PC-9 (cell line): Measurements from ENCODE around the gene ACTG1. TPM values are rescaled to one million over a fixed set of nuclear protein-coding genes. Genes with fewer than 3 reads are reported as not detected.

Experiments
- BruUV-seq: library from RNA; stranded (reverse); fragments of 400-500 nt; replicated peaks from 2 replicates; lab custom pipeline; 2021; lab: Mats Ljungman, UMichigan
- CTCF ChIA-PET: fragments of 300-600 bp; sonication (Branson Sonifier 250); formaldehyde crosslinking; loops from one replicate; lab custom pipeline; 2022; ENCODE audit warnings: antibody characterized with exemption; lab: Charles Lee
- POLR2A ChIA-PET: fragments of 300-600 bp; sonication (Branson Sonifier 250); formaldehyde crosslinking; loops from one replicate; lab custom pipeline; 2022; ENCODE audit warnings: antibody characterized with exemption; ENCODE audit not compliant: unreplicated experiment; lab: Charles Lee
- DNase-seq, 2 experiments: peaks; one replicate each; pipeline versions ENCODE4 v3.0.0 to v3.0.0-alpha.2; 2015 to 2022; ENCODE audit warnings: mixed read lengths in 1 of 2
- H2AFZ ChIP-seq: fragments of 200-600 bp; sonication (generic); 2 replicates; pipeline ENCODE4 v1.8.1; 2017; ENCODE audit warnings: antibody characterized with exemption
- H3F3A ChIP-seq: fragments of 200-600 bp; sonication (generic); 2 replicates; pipeline ENCODE4 v1.8.1; 2017; ENCODE audit warnings: antibody characterized with exemption, mild to moderate bottlenecking, low read depth; ENCODE audit not compliant: insufficient read depth
- H3K27ac ChIP-seq: fragments of 200-600 bp; sonication (generic); 2 replicates; pipeline ENCODE4 v1.6.1; 2016; ENCODE audit warnings: mixed run types
- H3K27me3 ChIP-seq: fragments of 200-600 bp; sonication (generic); 2 replicates; pipeline ENCODE4 v1.6.1; 2016; ENCODE audit warnings: low read depth, mixed run types; ENCODE audit not compliant: insufficient read depth
- H3K36me3 ChIP-seq: fragments of 200-600 bp; sonication (generic); 2 replicates; pipeline ENCODE4 v1.6.1; 2016; ENCODE audit warnings: low read depth, mixed run types
- H3K4me1 ChIP-seq: fragments of 200-600 bp; sonication (generic); replicated peaks from 2 replicates; pipeline ENCODE4 v1.6.1; 2016; ENCODE audit warnings: mixed run types; ENCODE audit not compliant: insufficient read depth
- H3K4me2 ChIP-seq: fragments of 200-600 bp; sonication (generic); 2 replicates; pipeline ENCODE4 v1.6.1; 2017; ENCODE audit warnings: mixed run types
- H3K4me3 ChIP-seq: fragments of 200-600 bp; sonication (generic); 2 replicates; pipeline ENCODE4 v1.6.1; 2016; ENCODE audit warnings: mixed run types
- H3K79me2 ChIP-seq: fragments of 200-600 bp; sonication (generic); 2 replicates; pipeline ENCODE4 v1.6.1; 2017; ENCODE audit warnings: low read depth, mixed run types
- H3K9me2 ChIP-seq: fragments of 200-600 bp; sonication (generic); 2 replicates; pipeline ENCODE4 v1.8.1; 2017; ENCODE audit warnings: mild to moderate bottlenecking; ENCODE audit not compliant: insufficient read depth
- H3K9me3 ChIP-seq: fragments of 200-600 bp; sonication (generic); 2 replicates; pipeline ENCODE4 v1.8.1; 2016; ENCODE audit warnings: low read depth; ENCODE audit not compliant: insufficient read depth
- H4K20me1 ChIP-seq: fragments of 200-600 bp; sonication (generic); 2 replicates; pipeline ENCODE4 v1.8.1; 2017; ENCODE audit not compliant: insufficient read depth
- EZH2 ChIP-seq: fragments of 200-600 bp; sonication (generic); IDR thresholded peaks from 2 replicates; pipeline ENCODE4 v1.8.0; 2017; ENCODE audit warnings: antibody characterized with exemption, low read depth
- intact Hi-C: fragments of 100-400 bp; cut with micrococcal nuclease; formaldehyde crosslinking; loops from one replicate; pipeline ENCODE4 v1.10.0; 2022; ENCODE audit not compliant: unreplicated experiment
- total RNA-seq: library from RNA; stranded (reverse); gene quantifications from 2 replicates; pipeline ENCODE4 v1.2.3, GENCODE V29; 2021
- TF ChIP-seq, protein P1 (sequence below): fragments of 200-600 bp; sonication (generic); conservative IDR thresholded peaks from 2 replicates; pipeline ENCODE4 v1.6.1; 2017; ENCODE audit warnings: mixed run types, antibody characterized with exemption, mild to moderate bottlenecking, moderate library complexity

The ACTG1 gene
- total RNA-seq, 1 experiment from 2014 or later: 3,629 TPM

DNA sequence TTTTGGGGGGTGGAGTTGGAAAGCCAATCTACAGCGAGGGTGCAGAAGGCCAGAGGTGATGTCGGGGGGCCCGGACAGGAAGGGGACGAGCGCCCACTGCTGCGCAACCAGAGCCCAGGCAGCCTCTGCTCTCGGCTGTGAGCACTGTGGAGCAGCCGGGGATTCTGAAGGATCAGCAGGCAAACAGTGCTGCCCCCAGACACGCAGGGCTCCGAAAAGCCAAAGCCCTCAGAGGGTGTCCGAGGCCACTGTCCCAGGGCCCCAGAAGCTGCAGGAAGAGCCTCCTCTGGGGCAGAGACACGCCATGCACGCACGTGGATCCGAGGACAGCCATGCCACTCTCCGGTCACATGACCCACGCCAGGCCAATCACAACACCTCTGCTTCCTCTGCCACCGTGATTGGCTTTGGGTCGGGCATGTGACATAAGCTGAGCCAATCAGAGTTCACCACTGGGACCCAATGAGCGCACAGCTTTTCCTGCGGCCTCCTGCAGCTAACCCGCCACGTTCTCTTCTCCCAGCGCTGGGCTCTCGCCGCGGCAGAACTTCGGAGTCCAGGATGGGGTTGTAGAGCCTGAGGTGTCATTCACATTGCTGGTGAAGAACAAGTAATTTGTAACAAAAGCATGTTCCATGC is 40.7 kb downstream of the ACTG1 start:
- Histone ChIP-seq H3K9me2 (no peaks in the 10 kb centered on the region), H3K36me3 (no peaks in the 10 kb centered on the region), H3K79me2 (no peaks in the 10 kb centered on the region), H3K27me3 (no peaks in the 10 kb centered on the region), H3F3A (no peaks in the 10 kb centered on the region), H3K9me3 (no peaks in the 10 kb centered on the region), H3K4me2 (no peak overlapping the region), H3K4me3 (no peak overlapping the region), H4K20me1 (no peaks in the 10 kb centered on the region), H3K27ac (no peak overlapping the region), H2AFZ (no peak overlapping the region), H3K4me1 (no peaks in the 10 kb centered on the region)
- no peak for DNase-seq
- POLR2A ChIA-PET: interaction anchor here (0.7 kb wide), 1 partner anchor 68 kb away, joined by 3 read pairs; no protein-coding TSS in a partner anchor
- TF ChIP-seq, protein P1, sequence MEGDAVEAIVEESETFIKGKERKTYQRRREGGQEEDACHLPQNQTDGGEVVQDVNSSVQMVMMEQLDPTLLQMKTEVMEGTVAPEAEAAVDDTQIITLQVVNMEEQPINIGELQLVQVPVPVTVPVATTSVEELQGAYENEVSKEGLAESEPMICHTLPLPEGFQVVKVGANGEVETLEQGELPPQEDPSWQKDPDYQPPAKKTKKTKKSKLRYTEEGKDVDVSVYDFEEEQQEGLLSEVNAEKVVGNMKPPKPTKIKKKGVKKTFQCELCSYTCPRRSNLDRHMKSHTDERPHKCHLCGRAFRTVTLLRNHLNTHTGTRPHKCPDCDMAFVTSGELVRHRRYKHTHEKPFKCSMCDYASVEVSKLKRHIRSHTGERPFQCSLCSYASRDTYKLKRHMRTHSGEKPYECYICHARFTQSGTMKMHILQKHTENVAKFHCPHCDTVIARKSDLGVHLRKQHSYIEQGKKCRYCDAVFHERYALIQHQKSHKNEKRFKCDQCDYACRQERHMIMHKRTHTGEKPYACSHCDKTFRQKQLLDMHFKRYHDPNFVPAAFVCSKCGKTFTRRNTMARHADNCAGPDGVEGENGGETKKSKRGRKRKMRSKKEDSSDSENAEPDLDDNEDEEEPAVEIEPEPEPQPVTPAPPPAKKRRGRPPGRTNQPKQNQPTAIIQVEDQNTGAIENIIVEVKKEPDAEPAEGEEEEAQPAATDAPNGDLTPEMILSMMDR: no peak
- no peak for TF ChIP-seq EZH2
- intact Hi-C loops: no loop called here
- CTCF ChIA-PET: no interaction called here
- BruUV-seq: no TSS peak

DNA sequence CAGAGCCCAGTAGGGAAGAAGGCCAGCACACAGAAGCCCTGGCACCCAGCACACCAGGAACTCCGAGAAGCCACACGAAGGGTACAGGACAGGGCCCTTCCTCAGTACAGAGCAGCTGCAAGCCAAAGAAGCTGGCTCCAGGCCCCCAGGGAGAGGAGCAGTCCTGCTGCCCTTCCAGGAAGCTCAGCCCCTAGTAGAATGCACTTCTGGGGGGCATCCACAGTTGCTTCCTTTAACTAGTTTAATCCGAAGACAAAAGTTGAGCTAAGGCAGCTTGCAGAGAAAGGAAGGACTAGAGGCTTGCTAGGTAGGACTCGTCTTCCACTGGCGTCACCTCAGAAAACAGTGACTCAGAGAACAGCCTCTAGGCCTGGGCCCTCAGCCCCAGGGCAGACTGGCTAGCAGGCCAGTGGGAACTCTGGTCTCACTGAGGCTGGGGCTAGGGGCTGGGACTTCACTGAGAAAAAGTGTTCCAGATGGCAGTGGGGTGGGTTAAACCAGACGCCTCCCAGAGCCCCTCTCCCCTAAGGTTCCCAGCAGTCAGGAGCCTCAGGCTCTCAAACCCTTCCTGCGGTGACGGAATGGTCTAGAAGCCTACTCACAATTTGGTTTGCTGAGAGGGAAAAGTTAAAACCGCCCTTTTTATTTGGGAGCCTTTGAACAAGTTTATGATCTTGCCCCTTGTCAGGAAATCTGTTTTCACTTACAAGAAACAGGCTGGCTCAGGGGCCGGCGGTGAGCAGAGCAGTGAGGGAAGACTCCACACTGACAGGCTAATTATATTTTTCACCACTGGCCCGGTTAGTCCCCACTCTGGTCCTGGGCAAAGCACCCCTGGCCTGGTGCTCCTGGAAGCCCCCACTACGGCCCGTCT is 41.4 kb downstream of the ACTG1 start:
- Histone ChIP-seq H3K27me3 (no peaks in the 10 kb centered on the region), H3K4me1 (no peaks in the 10 kb centered on the region), H3K4me3 (no peak overlapping the region), H3F3A (no peaks in the 10 kb centered on the region), H3K9me2 (no peaks in the 10 kb centered on the region), H3K4me2 (no peak overlapping the region), H3K79me2 (no peaks in the 10 kb centered on the region), H4K20me1 (no peaks in the 10 kb centered on the region), H3K27ac (no peak overlapping the region), H2AFZ (no peak overlapping the region), H3K36me3 (no peaks in the 10 kb centered on the region), H3K9me3 (no peaks in the 10 kb centered on the region)
- intact Hi-C loops: no loop called here
- DNase-seq: no peak
- POLR2A ChIA-PET: interaction anchor here (0.6 to 0.7 kb wide), 2 partner anchors 61 to 232 kb away, joined by 3 to 5 read pairs; partner anchors contain the start of gene MRPL12
- CTCF ChIA-PET: no interaction called here
- TF ChIP-seq, protein P1: no peak
- no peak for TF ChIP-seq EZH2
- no TSS peak for BruUV-seq

DNA sequence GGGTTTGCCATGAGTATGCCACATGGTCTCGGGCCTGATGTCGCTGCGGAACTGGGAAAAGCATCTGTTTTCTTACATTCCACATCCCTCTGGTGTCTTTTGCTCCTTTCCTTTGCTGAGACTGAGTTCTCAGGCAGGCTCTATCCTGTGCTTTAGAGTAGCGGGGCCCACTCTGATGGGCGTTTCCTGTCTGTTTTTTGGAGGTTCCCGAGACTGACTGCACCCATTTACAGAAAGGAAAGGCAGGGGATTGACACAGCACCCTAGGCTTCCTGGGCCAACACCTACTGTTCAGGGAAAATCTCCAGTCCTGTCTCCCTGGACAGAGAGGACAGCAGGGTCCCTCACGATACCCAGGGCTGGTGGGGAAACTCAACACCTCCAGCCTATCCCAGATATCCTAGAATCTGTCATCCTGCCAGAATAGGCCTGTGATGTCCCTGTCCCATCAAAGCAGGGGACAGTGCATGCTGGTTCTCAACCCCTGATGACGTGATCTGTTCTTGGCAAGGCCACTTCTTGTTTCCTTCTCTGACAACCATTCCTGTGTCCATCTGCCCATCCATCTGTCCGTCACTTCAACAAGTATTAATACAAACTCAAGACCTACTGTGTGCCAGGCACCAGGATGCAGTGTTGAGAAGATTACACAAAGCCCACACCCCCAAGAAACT is 42.2 kb downstream of the ACTG1 start:
- no peaks in the 10 kb centered on the region for H3K36me3 ChIP-seq
- no peak for TF ChIP-seq EZH2
- TF ChIP-seq, protein P1: no peak
- no peak overlapping the region for H3K4me2 ChIP-seq
- no peaks in the 10 kb centered on the region for H3K9me3 ChIP-seq
- ChIA-PET CTCF (no interaction called here), POLR2A (interaction anchor here (0.7 kb wide), 1 partner anchor 60 kb away, joined by 5 read pairs; no protein-coding TSS in a partner anchor)
- intact Hi-C loops: no loop called here
- no peaks in the 10 kb centered on the region for H3K27me3 ChIP-seq
- H3K4me3 ChIP-seq: no peak overlapping the region
- H3K79me2 ChIP-seq: no peaks in the 10 kb centered on the region
- H3F3A ChIP-seq: no peaks in the 10 kb centered on the region
- no TSS peak for BruUV-seq
- H2AFZ ChIP-seq: no peak overlapping the region
- H3K9me2 ChIP-seq: no peaks in the 10 kb centered on the region
- no peak overlapping the region for H3K27ac ChIP-seq
- DNase-seq: no peak
- no peaks in the 10 kb centered on the region for H3K4me1 ChIP-seq
- H4K20me1 ChIP-seq: no peaks in the 10 kb centered on the region
